ENCODE data around the gene SLC30A1.
A peak's percentile ranks its signal among the peaks of the same experiment; 100 is the strongest.

DNA sequence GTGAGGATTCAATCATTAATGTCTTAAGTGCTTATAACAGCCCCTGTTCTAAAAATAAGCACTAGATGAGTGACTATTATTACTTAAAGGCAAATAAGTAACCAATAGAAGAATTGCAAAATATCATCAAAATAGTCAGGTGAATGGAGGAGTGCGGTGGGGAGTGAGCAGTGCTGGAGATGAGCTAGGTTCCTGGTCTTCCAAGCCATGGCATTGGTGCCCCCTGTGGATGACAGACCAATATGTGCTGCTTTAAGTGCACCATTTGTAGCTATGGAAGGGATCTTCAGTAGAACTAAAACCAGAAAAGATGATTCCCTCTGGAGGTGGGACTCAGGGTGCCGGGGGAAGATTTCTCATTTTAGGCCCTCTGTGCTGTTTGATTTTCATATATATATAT lies 46.1 kb upstream of the SLC30A1 start:
- TF ChIP-seq POLR2A (IDR thresholded peaks at IDR 0.05): no peak
- TF ChIP-seq POLR2AphosphoS5 (IDR thresholded peaks at IDR 0.05; ENCODE audit: insufficient read depth in 1 of 2, low read depth in 1 of 2): no peak
- TF ChIP-seq CTCF (IDR thresholded peaks at IDR 0.05): peak in 1 of 3 experiments; percentile 20
